CD4-positive, alpha-beta T cell (primary cell): Measurements from ENCODE around the gene KIAA0319L. TPM values are rescaled to one million over a fixed set of nuclear protein-coding genes. Genes with fewer than 3 reads are reported as not detected.

Experiments used
- ATAC-seq: fragments of 200-7000 bp; cut with Tn5 transposase; one replicate; pipeline ENCODE4 v1.10.0; 2022; ENCODE audit warnings: mild to moderate bottlenecking; ENCODE audit not compliant: poor library complexity
- CTCF ChIA-PET: fragments of 350-600 bp; sonication (Branson Sonifier 250); formaldehyde crosslinking; loops from one replicate; lab custom pipeline; 2021; ENCODE audit warnings: antibody characterized with exemption, inconsistent platforms; lab: Charles Lee
- POLR2A ChIA-PET: fragments of 350-600 bp; sonication (Branson Sonifier 250); formaldehyde crosslinking; loops from one replicate; lab custom pipeline; 2021; ENCODE audit warnings: antibody characterized with exemption, inconsistent platforms; lab: Charles Lee
- DNase-seq, 14 experiments: peaks; one replicate each; pipeline ENCODE4 v3.0.0-alpha.2; 2013 to 2020; ENCODE audit warnings: mixed read lengths in 2 of 14
- H3K27ac ChIP-seq, 2 donors: one replicate each; pipeline versions ENCODE4 v1.5.1 to v1.7.0; 2013; ENCODE audit warnings: low read length in 2 of 2, low read depth in 1 of 2, mild to moderate bottlenecking in 1 of 2
- H3K27me3 ChIP-seq, 2 experiments: 1 replicate in 1 of 2; 2 replicates in 1 of 2; pipeline versions ENCODE4 v1.6.1 to v1.7.0; 2013; ENCODE audit warnings: low read length in 2 of 2, control low read depth in 1 of 2, mild to moderate bottlenecking in 1 of 2, moderate library complexity in 1 of 2; ENCODE audit not compliant: insufficient read depth in 2 of 2, control insufficient read depth in 1 of 2
- H3K36me3 ChIP-seq: one replicate; pipeline ENCODE4 v1.6.1; 2013; ENCODE audit warnings: low read length, control low read depth; ENCODE audit not compliant: insufficient read depth
- H3K4me1 ChIP-seq: one replicate; pipeline ENCODE4 v1.6.1; 2013; ENCODE audit warnings: low read length, control low read depth; ENCODE audit not compliant: insufficient read depth
- H3K4me3 ChIP-seq: one replicate; pipeline ENCODE4 v1.5.1; 2013; ENCODE audit warnings: mild to moderate bottlenecking, low read length, moderate library complexity
- H3K9me3 ChIP-seq, 2 experiments: 1 replicate in 1 of 2; 2 replicates in 1 of 2; pipeline versions ENCODE4 v1.6.1 to v1.7.0; 2013; ENCODE audit warnings: low read length in 2 of 2, mild to moderate bottlenecking in 2 of 2, control low read depth in 1 of 2, moderate library complexity in 1 of 2; ENCODE audit not compliant: control insufficient read depth in 1 of 2, insufficient read depth in 1 of 2
- H3K27ac Mint-ChIP-seq: one replicate; pipeline ENCODE4 v1.8.0; 2020; ENCODE audit warnings: mixed read lengths
- H3K27me3 Mint-ChIP-seq: one replicate; pipeline ENCODE4 v1.8.0; 2021; ENCODE audit warnings: mixed read lengths
- H3K36me3 Mint-ChIP-seq: one replicate; pipeline ENCODE4 v1.8.0; 2021; ENCODE audit warnings: low read depth, mixed read lengths
- H3K4me1 Mint-ChIP-seq: one replicate; pipeline ENCODE4 v1.8.0; 2021; ENCODE audit warnings: low read depth, mixed read lengths
- H3K4me3 Mint-ChIP-seq: one replicate; pipeline ENCODE4 v1.8.0; 2020; ENCODE audit warnings: mild to moderate bottlenecking, mixed read lengths
- H3K9me3 Mint-ChIP-seq: one replicate; pipeline ENCODE4 v1.8.0; 2020; ENCODE audit warnings: mixed read lengths
- CTCF ChIP-seq: fragments of 200-600 bp; IDR thresholded peaks from one replicate; pipeline ENCODE4 v1.8.0; 2022; ENCODE audit warnings: antibody characterized with exemption, mild to moderate bottlenecking
- intact Hi-C, 2 experiments: fragments of 100-400 bp; cut with DNase I in 1 of 2; cut with micrococcal nuclease in 1 of 2; formaldehyde crosslinking; loops; one replicate each; pipeline versions ENCODE4 v1.15.1 to v1.9.0; 2023 to 2025; cut with DNase I, micrococcal nuclease
- total RNA-seq, 174 experiments: library from RNA in 2 of 174; stranded (reverse) in 2 of 174; gene quantifications; one replicate each; pipeline ENCODE4 v1.2.3 and lab custom pipeline; 2021 to 2026

KIAA0319L gene
- total RNA-seq, 2 experiments from 2014 or later, result 50.9 to 53.3 TPM

GRCh38 chr1:35499652-35500176, 57.5 kb downstream of the KIAA0319L start:
- ChIA-PET POLR2A (interaction anchor here (1.3 kb wide), 1 partner anchor 39 kb away, joined by 5 read pairs; no protein-coding TSS in a partner anchor), CTCF (interaction anchor here (0.6 to 1.3 kb wide), 6 partner anchors 21 to 466 kb away, joined by 3 to 4 read pairs (median 3); no protein-coding TSS in a partner anchor)
- H3K9me3 Mint-ChIP-seq, result no peaks in the 10 kb centered on the region
- H3K27ac Mint-ChIP-seq, result peak overlapping the region; percentile 90
- Histone ChIP-seq H3K27ac (peak overlapping the region; percentile 19 to 33), H3K4me3 (no peak overlapping the region), H3K36me3 (no peaks in the 10 kb centered on the region), H3K9me3 (no peaks in the 10 kb centered on the region), H3K4me1 (peaks cover 13% of the 10 kb centered on the region), H3K27me3 (no peaks in the 10 kb centered on the region)
- ATAC-seq, result peak; percentile 94
- peak in 12 of 14 experiments; percentile 7 to 74 (median 18) for DNase-seq
- peak overlapping the region; percentile 39 for H3K4me3 Mint-ChIP-seq
- peaks cover 51% of the 10 kb centered on the region for H3K4me1 Mint-ChIP-seq
- peaks cover 22% of the 10 kb centered on the region for H3K36me3 Mint-ChIP-seq
- no peak for TF ChIP-seq CTCF
- no peaks in the 10 kb centered on the region for H3K27me3 Mint-ChIP-seq
- intact Hi-C loops, result loop anchor here in 1 of 2 experiments (5.0 kb wide), 1 partner anchor 37 kb away; no protein-coding TSS in a partner anchor

GRCh38 chr1:35499231-35499630, 58.0 kb downstream of the KIAA0319L start:
- POLR2A ChIA-PET, result interaction anchor here (1.3 kb wide), 1 partner anchor 40 kb away, joined by 5 read pairs; no protein-coding TSS in a partner anchor
- ATAC-seq (peak; percentile 49), DNase-seq (peak in 2 of 14 experiments; percentile 42 to 53)
- Mint-ChIP-seq H3K4me1 (peaks cover 49% of the 10 kb centered on the region), H3K27ac (peak overlapping the region; percentile 90), H3K27me3 (no peaks in the 10 kb centered on the region), H3K4me3 (peak overlapping the region; percentile 39), H3K36me3 (peaks cover 22% of the 10 kb centered on the region), H3K9me3 (no peaks in the 10 kb centered on the region)
- Histone ChIP-seq H3K27ac (peak overlapping the region; percentile 19 to 33), H3K4me1 (peaks cover 13% of the 10 kb centered on the region), H3K4me3 (no peak overlapping the region), H3K27me3 (no peaks in the 10 kb centered on the region), H3K9me3 (no peaks in the 10 kb centered on the region), H3K36me3 (no peaks in the 10 kb centered on the region)
- no peak for TF ChIP-seq CTCF
- intact Hi-C loops, result loop anchor here in 1 of 2 experiments (5.0 kb wide), 1 partner anchor 37 kb away; no protein-coding TSS in a partner anchor
- CTCF ChIA-PET, result interaction anchor here (0.6 to 1.1 kb wide), 4 partner anchors 41 to 466 kb away, joined by 3 to 4 read pairs (median 3); no protein-coding TSS in a partner anchor

- peaks cover 13% of the 10 kb centered on the region for H3K4me1 ChIP-seq
- Mint-ChIP-seq H3K4me3 (no peak overlapping the region), H3K4me1 (peaks cover 37% of the 10 kb centered on the region), H3K27me3 (no peaks in the 10 kb centered on the region), H3K9me3 (no peaks in the 10 kb centered on the region), H3K27ac (peak overlapping the region; percentile 72), H3K36me3 (peaks cover 36% of the 10 kb centered on the region)
- TF ChIP-seq CTCF, result no peak
- ATAC-seq (no peak), DNase-seq (no peak)
- intact Hi-C loops, result loop anchor here in 1 of 2 experiments (5.0 kb wide), 1 partner anchor 35 kb away; no protein-coding TSS in a partner anchor
- ChIA-PET CTCF (no interaction called here), POLR2A (no interaction called here)
- no peaks in the 10 kb centered on the region for H3K36me3 ChIP-seq
- H3K27ac ChIP-seq, result no peak overlapping the region
- no peak overlapping the region for H3K4me3 ChIP-seq
- H3K27me3 ChIP-seq, result no peaks in the 10 kb centered on the region
- no peaks in the 10 kb centered on the region for H3K9me3 ChIP-seq
These were observed 59.6 kb downstream of the KIAA0319L start for GRCh38 chr1:35497571-35497970.
